ENCODE results near the gene CCNT2.
"Not testable (repeated sequence)": the region's sequence is repeated elsewhere in the genome, so short reads cannot be mapped to it uniquely, and the experiment has no call there.

DNA sequence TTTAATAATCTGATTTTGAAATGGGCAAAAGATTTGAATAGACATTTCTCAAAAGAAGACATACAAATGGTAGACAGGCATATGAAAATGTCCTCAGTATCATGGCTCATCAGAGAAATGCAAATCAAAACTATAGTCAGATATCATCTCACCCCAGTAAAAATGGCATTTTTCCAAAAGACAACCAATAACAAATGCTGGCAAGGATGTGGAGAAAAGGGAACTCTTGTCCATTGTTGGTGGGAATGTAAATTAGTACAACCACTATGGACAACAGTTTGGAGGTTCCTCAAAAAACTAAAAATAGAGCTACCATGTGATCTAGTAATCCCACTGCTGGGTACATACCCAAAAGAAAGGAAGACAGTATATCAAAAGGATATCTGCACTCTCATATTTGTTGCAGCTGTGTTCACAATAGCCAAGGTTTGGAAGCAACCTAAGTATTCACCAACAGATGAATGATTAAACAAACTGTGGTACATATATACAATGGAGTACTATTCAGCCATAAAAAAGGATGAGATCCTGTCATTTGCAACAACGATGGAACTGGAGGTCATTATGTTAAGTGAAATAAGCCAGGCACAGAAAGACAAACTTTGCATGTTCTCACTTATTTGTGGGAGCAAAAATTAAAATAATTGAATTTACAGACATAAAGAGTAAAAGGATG is 11.0 kb upstream of the CCNT2 start:
- TF ChIP-seq POLR2A, CTCF (IDR thresholded peaks at IDR 0.05): not testable (repeated sequence)

Measured in Peyer's patch (tissue), 4 donors.